HepG2 (cell line): ENCODE data around the gene PRDM15. TPM values are rescaled to one million over a fixed set of nuclear protein-coding genes. Genes with fewer than 3 reads are reported as not detected.
"Not testable (repeated sequence)": the region's sequence is repeated elsewhere in the genome, so short reads cannot be mapped to it uniquely, and the experiment has no call there.

Experiments
- ATAC-seq: fragments of 200-7000 bp; cut with Tn5 transposase; 3 replicates; pipeline ENCODE4 v1.9.1; 2020; ENCODE audit warnings: mild to moderate bottlenecking, moderate library complexity
- BruUV-seq: library from RNA; stranded (reverse); fragments of 400-500 nt; replicated peaks from 2 replicates; lab custom pipeline; 2021; lab: Mats Ljungman, UMichigan
- CTCF ChIA-PET: fragments of 300-600 bp; formaldehyde crosslinking; extraction: SDS; loops from one replicate; lab custom pipeline; 2021; ENCODE audit warnings: low total read pairs, inconsistent platforms, low intra/inter-chr PET ratio; lab: Yijun Ruan, JAX
- POLR2A ChIA-PET: fragments of 350-600 bp; sonication (Branson Sonifier 250); formaldehyde crosslinking; loops from one replicate; lab custom pipeline; 2020; ENCODE audit warnings: antibody characterized with exemption, inconsistent platforms; lab: Yijun Ruan, JAX
- DNase-seq: peaks from one replicate; pipeline ENCODE4 v3.0.0-alpha.2; 2015; ENCODE audit warnings: low spot score
- FAIRE-seq: peaks from 3 replicates; lab custom pipeline; 2011; peaks lifted over from hg19 to GRCh38; lab: Jason Lieb, UNC
- H2AFZ ChIP-seq: one replicate; pipeline ENCODE4 v1.6.1; 2011; ENCODE audit warnings: low read length, inconsistent platforms
- H3K27ac ChIP-seq: fragments of 300-600 bp; 3 replicates; pipeline ENCODE4 v1.8.0; 2011; ENCODE audit warnings: mixed run types, mild to moderate bottlenecking, mixed read lengths, low read length, inconsistent platforms; ENCODE audit not compliant: insufficient read depth; ENCODE audit errors: extremely low read length
- H3K27me3 ChIP-seq, 2 experiments: fragments of 200-600 bp in 1 of 2; 2 replicates in 1 of 2; 3 replicates in 1 of 2; pipeline versions ENCODE4 v1.6.0 to v1.8.0; 2011; ENCODE audit warnings: low read length in 2 of 2, mild to moderate bottlenecking in 2 of 2, moderate library complexity in 2 of 2, inconsistent platforms in 1 of 2; ENCODE audit not compliant: insufficient read depth in 2 of 2, control insufficient read depth in 1 of 2
- H3K36me3 ChIP-seq, 2 experiments: fragments of 200-600 bp in 1 of 2; replicated peaks in 1 of 2; 2 replicates in 1 of 2; 3 replicates in 1 of 2; pipeline versions ENCODE4 v1.5.1 to v1.8.0; 2011; ENCODE audit warnings: low read length in 2 of 2, inconsistent platforms in 1 of 2; ENCODE audit not compliant: insufficient read depth in 2 of 2, control insufficient read depth in 1 of 2
- H3K4me1 ChIP-seq: 2 replicates; pipeline ENCODE4 v1.5.1; 2012; ENCODE audit warnings: low read length, inconsistent platforms; ENCODE audit not compliant: insufficient read depth
- H3K4me2 ChIP-seq: 2 replicates; pipeline ENCODE4 v1.6.0; 2011; ENCODE audit warnings: low read depth, low read length, inconsistent platforms
- H3K4me3 ChIP-seq, 3 experiments: fragments of 200-600 bp in 1 of 3; sonication (generic), shearing (Covaris generic) in 1 of 3; replicated peaks in 1 of 3; 2 replicates each; pipeline ENCODE4 v1.5.1; 2011 to 2016; ENCODE audit warnings: low read length in 3 of 3, inconsistent platforms in 2 of 3, low read depth in 2 of 3, mild to moderate bottlenecking in 2 of 3, control low read depth in 1 of 3, mixed read lengths in 1 of 3; ENCODE audit not compliant: insufficient read depth in 1 of 3
- H3K79me2 ChIP-seq: one replicate; pipeline ENCODE4 v1.6.1; 2011; ENCODE audit warnings: low read length, inconsistent platforms; ENCODE audit not compliant: insufficient read depth
- H3K9ac ChIP-seq: 2 replicates; pipeline ENCODE4 v1.6.0; 2011; ENCODE audit warnings: mild to moderate bottlenecking, low read depth, low read length, inconsistent platforms; ENCODE audit not compliant: insufficient read depth
- H3K9me3 ChIP-seq: 2 replicates; pipeline ENCODE4 v1.5.1; 2012; ENCODE audit warnings: mild to moderate bottlenecking, low read length
- H4K20me1 ChIP-seq: 2 replicates; pipeline ENCODE4 v1.6.0; 2011; ENCODE audit warnings: inconsistent platforms, mild to moderate bottlenecking, low read length, moderate library complexity; ENCODE audit not compliant: insufficient read depth
- IKZF1 ChIP-seq: fragments of 450-650 bp; IDR thresholded peaks from 2 replicates; pipeline ENCODE4 v1.7.1; 2016
- IKZF5 ChIP-seq: IDR thresholded peaks from 2 replicates; pipeline ENCODE4 v1.6.1; 2018; ENCODE audit warnings: missing genetic modification reagents, mild to moderate bottlenecking, missing compliant biosample characterization
- JUND ChIP-seq: sonication (generic); formaldehyde crosslinking; IDR thresholded peaks from 2 replicates; pipeline ENCODE4 v1.8.0; 2022; ENCODE audit warnings: mild to moderate bottlenecking, missing genetic modification reagents
- MYNN ChIP-seq: sonication (generic); formaldehyde crosslinking; IDR thresholded peaks from 2 replicates; pipeline ENCODE4 v1.4.0; 2020; ENCODE audit warnings: mild to moderate bottlenecking, low read depth, missing genetic modification reagents
- SATB2 ChIP-seq: sonication (generic); formaldehyde crosslinking; IDR thresholded peaks from 2 replicates; pipeline ENCODE4 v1.5.0; 2020; ENCODE audit warnings: missing genetic modification reagents
- SKI ChIP-seq: fragments of 450-650 bp; IDR thresholded peaks from one replicate; pipeline ENCODE4 v1.6.1; 2018; ENCODE audit warnings: mild to moderate bottlenecking; ENCODE audit not compliant: partially characterized antibody
- SP1 ChIP-seq, 2 experiments: fragments of 450-650 bp in 1 of 2; sonication (generic) in 1 of 2; formaldehyde crosslinking in 1 of 2; IDR thresholded peaks; 2 replicates each; pipeline versions ENCODE4 v1.4.0 to v1.6.1; 2016 to 2020; ENCODE audit warnings: missing genetic modification reagents in 1 of 2
- TBX2 ChIP-seq: sonication (generic); formaldehyde crosslinking; IDR thresholded peaks from 2 replicates; pipeline ENCODE4 v1.5.0; 2020; ENCODE audit warnings: missing genetic modification reagents, mild to moderate bottlenecking, borderline replicate concordance
- TEAD3 ChIP-seq: optimal IDR thresholded peaks from 2 replicates; pipeline ENCODE3; 2016; ENCODE audit warnings: borderline replicate concordance
- YY1 ChIP-seq: IDR thresholded peaks from 2 replicates; pipeline ENCODE4 v1.6.1; 2011; ENCODE audit warnings: low read length, low read depth, moderate library complexity, mild to moderate bottlenecking; ENCODE audit not compliant: insufficient read depth, insufficient replicate concordance
- ZEB1 ChIP-seq: IDR thresholded peaks from 2 replicates; pipeline ENCODE4 v1.6.1; 2012; ENCODE audit warnings: mild to moderate bottlenecking, low read depth, inconsistent platforms; ENCODE audit not compliant: insufficient replicate concordance
- ZNF3 ChIP-seq: IDR thresholded peaks from 2 replicates; pipeline ENCODE4 v1.7.0; 2017; ENCODE audit warnings: inconsistent platforms
- ZNF761 ChIP-seq: sonication (generic); formaldehyde crosslinking; conservative IDR thresholded peaks from 2 replicates; pipeline ENCODE4 v1.4.0; 2020; ENCODE audit warnings: mild to moderate bottlenecking, missing genetic modification reagents
- WGBS: methylation state at CpG from one replicate; pipeline ENCODE4 v1.1.6; 2017; ENCODE audit warnings: low lambda C conversion rate; 5-methylcytosine and 5-hydroxymethylcytosine counted together
- in situ Hi-C: cut with HindIII; loops from 2 replicates; pipeline ENCODE4 v1.10.0; 2017; ENCODE audit warnings: low pct_unique_long_range_greater_than_20kb; ENCODE audit not compliant: extremely low pct_ligation_motif_present
- intact Hi-C: fragments of 100-400 bp; cut with micrococcal nuclease; formaldehyde crosslinking; loops from one replicate; pipeline ENCODE4 v1.10.0; 2022; ENCODE audit not compliant: unreplicated experiment
- polyA plus RNA-seq, 8 experiments: library from polyadenylated mRNA; depleted of rRNA in 3 of 8; stranded (reverse) in 7 of 8; unstranded in 1 of 8; fragments of >200 nt; fragmentation: Illumina TruSeq in 4 of 8; extraction: Trizol in 4 of 8; gene quantifications; 2 replicates each; pipeline versions ENCODE4 v1.2.1 to v1.2.3, GENCODE V29; 2011 to 2016; ENCODE audit warnings: low read depth in 4 of 8, missing spikeins in 1 of 8, mixed read lengths in 1 of 8; ENCODE audit not compliant: insufficient read depth in 1 of 8
- total RNA-seq, 5 experiments: library from RNA; depleted of rRNA; stranded (reverse); fragments of >200 nt; fragmentation: Illumina TruSeq; extraction: Trizol; gene quantifications; 2 replicates each; pipeline ENCODE4 v1.2.3, GENCODE V29; 2016; ENCODE audit warnings: low read depth in 1 of 5
- TF ChIP-seq, protein P1 (sequence below): sonication (generic); formaldehyde crosslinking; IDR thresholded peaks from 2 replicates; pipeline ENCODE4 v1.5.0; 2020; ENCODE audit warnings: mild to moderate bottlenecking, missing genetic modification reagents
- TF ChIP-seq, protein P2 (sequence below): sonication (generic); formaldehyde crosslinking; conservative IDR thresholded peaks from 2 replicates; pipeline ENCODE4 v1.8.0; 2022; ENCODE audit warnings: mild to moderate bottlenecking, moderate library complexity, missing genetic modification reagents

PRDM15 gene
- total and polyA plus RNA-seq, 2 of the 13 experiments (the other 11 are each of a cell fraction or from before 2014, with no cell fraction given) = 4.0 to 6.9 TPM

DNA sequence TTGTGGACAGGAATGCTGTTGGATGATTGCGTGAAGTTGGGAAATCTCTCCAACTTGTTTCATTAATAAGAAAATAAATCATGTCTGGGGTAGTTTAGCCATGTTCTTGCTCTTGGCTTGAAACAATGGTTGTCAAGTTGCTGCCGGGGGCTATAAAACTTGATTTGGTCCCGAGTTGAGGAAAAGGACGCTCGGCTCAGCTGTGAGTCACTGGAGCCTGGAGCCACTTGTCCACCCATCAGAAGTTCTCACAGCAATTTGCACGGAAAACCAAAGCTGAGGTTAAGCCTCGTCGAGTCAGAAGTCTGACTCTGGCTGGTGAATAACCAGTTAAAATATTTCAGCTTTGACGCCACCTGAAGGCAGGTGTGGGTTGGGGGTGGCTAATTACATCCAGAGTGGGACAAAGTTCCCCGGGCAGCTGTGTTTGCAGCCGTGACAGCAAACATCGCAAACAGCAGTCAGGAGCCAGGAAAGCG is 92.6 kb downstream of the PRDM15 start (continued):
- TF ChIP-seq IKZF5 (CRISPR knock-in tag) (no peak), ZNF3 (CRISPR knock-in tag) (no peak), IKZF1 (no peak), TEAD3 (CRISPR knock-in tag) (peak; percentile 50), TBX2 (CRISPR knock-in tag) (peak; percentile 64), JUND (no peak), YY1 (no peak), MYNN (CRISPR knock-in tag) (no peak), SKI (no peak), SP1 (IDR thresholded peaks at IDR 0.05) (no peak), SP1 (CRISPR knock-in tag; IDR thresholded peaks at IDR 0.05) (no peak), ZEB1 (peak; percentile 86), ZNF761 (CRISPR knock-in tag) (no peak), SATB2 (no peak)
- TF ChIP-seq, protein P1, sequence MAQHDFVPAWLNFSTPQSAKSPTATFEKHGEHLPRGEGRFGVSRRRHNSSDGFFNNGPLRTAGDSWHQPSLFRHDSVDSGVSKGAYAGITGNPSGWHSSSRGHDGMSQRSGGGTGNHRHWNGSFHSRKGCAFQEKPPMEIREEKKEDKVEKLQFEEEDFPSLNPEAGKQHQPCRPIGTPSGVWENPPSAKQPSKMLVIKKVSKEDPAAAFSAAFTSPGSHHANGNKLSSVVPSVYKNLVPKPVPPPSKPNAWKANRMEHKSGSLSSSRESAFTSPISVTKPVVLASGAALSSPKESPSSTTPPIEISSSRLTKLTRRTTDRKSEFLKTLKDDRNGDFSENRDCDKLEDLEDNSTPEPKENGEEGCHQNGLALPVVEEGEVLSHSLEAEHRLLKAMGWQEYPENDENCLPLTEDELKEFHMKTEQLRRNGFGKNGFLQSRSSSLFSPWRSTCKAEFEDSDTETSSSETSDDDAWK = no peak
- TF ChIP-seq, protein P2, sequence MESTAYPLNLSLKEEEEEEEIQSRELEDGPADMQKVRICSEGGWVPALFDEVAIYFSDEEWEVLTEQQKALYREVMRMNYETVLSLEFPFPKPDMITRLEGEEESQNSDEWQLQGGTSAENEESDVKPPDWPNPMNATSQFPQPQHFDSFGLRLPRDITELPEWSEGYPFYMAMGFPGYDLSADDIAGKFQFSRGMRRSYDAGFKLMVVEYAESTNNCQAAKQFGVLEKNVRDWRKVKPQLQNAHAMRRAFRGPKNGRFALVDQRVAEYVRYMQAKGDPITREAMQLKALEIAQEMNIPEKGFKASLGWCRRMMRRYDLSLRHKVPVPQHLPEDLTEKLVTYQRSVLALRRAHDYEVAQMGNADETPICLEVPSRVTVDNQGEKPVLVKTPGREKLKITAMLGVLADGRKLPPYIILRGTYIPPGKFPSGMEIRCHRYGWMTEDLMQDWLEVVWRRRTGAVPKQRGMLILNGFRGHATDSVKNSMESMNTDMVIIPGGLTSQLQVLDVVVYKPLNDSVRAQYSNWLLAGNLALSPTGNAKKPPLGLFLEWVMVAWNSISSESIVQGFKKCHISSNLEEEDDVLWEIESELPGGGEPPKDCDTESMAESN = peak; percentile 70; the same call in 1 of the 2 replicates

DNA sequence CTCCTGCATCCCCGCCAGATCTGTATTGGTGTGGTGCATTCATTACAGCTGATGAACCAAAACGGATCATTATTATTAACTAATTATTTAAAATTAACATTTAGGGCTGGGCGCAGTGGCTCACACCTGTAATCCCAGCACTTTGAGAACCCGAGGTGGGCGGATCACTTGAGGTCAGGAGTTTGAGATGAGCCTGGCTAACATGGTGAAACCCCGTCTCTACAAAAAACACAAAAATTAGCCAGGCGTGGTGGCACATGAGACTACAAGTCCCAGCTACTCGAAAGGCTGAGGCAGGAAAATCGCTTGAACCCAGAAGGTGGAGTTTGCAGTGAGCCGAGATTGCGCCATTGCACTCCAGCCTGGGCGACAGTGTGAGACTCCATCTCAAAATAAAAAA is 93.9 kb downstream of the PRDM15 start:
- H4K20me1 ChIP-seq, in situ Hi-C loops, H3K9ac ChIP-seq, H3K27me3 ChIP-seq, H3K4me2 ChIP-seq, H3K36me3 ChIP-seq, H3K27ac ChIP-seq, H3K4me3 ChIP-seq, H2AFZ ChIP-seq, intact Hi-C loops, ATAC-seq, CTCF ChIA-PET, H3K79me2 ChIP-seq, FAIRE-seq, POLR2A ChIA-PET, H3K9me3 ChIP-seq, DNase-seq, BruUV-seq: not testable (repeated sequence)
- WGBS = 46% methylated on average over 12 of the region's 12 CpGs
- H3K4me1 ChIP-seq = peaks cover 39% of the 10 kb centered on the region
